H1 (cell line): ENCODE measurements around the gene CDKN2B-AS1. TPM values are rescaled to one million over a fixed set of nuclear protein-coding genes. Genes with fewer than 3 reads are reported as not detected.

Experiments used
- CTCF ChIA-PET: fragments of 300-600 bp; sonication (Branson Sonifier 250); formaldehyde crosslinking; loops from one replicate; lab custom pipeline; 2021; ENCODE audit not compliant: partially characterized antibody; lab: Charles Lee
- POLR2A ChIA-PET: fragments of 300-600 bp; sonication (Branson Sonifier 250); formaldehyde crosslinking; loops from one replicate; lab custom pipeline; 2021; ENCODE audit warnings: inconsistent platforms; ENCODE audit not compliant: partially characterized antibody; lab: Charles Lee
- DNase-seq, 2 experiments: peaks; one replicate each; pipeline versions ENCODE4 v3.0.0 to v3.0.0-alpha.2; 2010 to 2022; ENCODE audit warnings: low spot score in 2 of 2, low read depth in 1 of 2, mixed read lengths in 1 of 2
- FAIRE-seq: peaks from 2 replicates; lab custom pipeline; 2011; peaks lifted over from hg19 to GRCh38; lab: Jason Lieb, UNC
- H2AFZ ChIP-seq: 2 replicates; pipeline ENCODE4 v1.8.1; 2012; ENCODE audit warnings: low read length, inconsistent platforms
- H2AK5ac ChIP-seq: 2 replicates; pipeline ENCODE4 v1.6.1; 2013; ENCODE audit warnings: low read depth, low read length
- H2BK120ac ChIP-seq: replicated peaks from 2 replicates; pipeline ENCODE3; 2013; ENCODE audit warnings: low read depth, low read length, inconsistent platforms
- H2BK12ac ChIP-seq: 2 replicates; pipeline ENCODE4 v1.6.1; 2013; ENCODE audit warnings: low read depth, low read length
- H2BK15ac ChIP-seq: 2 replicates; pipeline ENCODE4 v1.6.1; 2013; ENCODE audit warnings: low read length
- H2BK20ac ChIP-seq: 2 replicates; pipeline ENCODE4 v1.6.1; 2013; ENCODE audit warnings: low read length
- H2BK5ac ChIP-seq: 2 replicates; pipeline ENCODE4 v1.6.1; 2013; ENCODE audit warnings: low read depth, low read length
- H3K14ac ChIP-seq: 2 replicates; pipeline ENCODE4 v1.6.1; 2013; ENCODE audit warnings: inconsistent platforms; ENCODE audit not compliant: insufficient read length
- H3K18ac ChIP-seq: 2 replicates; pipeline ENCODE4 v1.6.1; 2013; ENCODE audit warnings: low read length; ENCODE audit errors: extremely low read depth
- H3K23ac ChIP-seq: 2 replicates; pipeline ENCODE4 v1.6.1; 2013; ENCODE audit warnings: inconsistent platforms; ENCODE audit not compliant: insufficient read length
- H3K23me2 ChIP-seq: 2 replicates; pipeline ENCODE4 v1.6.1; 2013; ENCODE audit warnings: low read depth, low read length
- H3K27ac ChIP-seq: 2 replicates; pipeline ENCODE4 v1.6.1; 2011; ENCODE audit warnings: low read depth, low read length, inconsistent platforms
- H3K27me3 ChIP-seq, 4 experiments: replicated peaks in 1 of 4; 1 replicate in 1 of 4; 2 replicates in 3 of 4; pipeline versions ENCODE4 v1.6.1 to v1.8.1; 2011 to 2013; ENCODE audit warnings: low read length in 3 of 4, mild to moderate bottlenecking in 3 of 4, inconsistent platforms in 2 of 4, mixed read lengths in 2 of 4, moderate library complexity in 1 of 4; ENCODE audit not compliant: control insufficient read depth in 3 of 4, insufficient read depth in 3 of 4; ENCODE audit errors: extremely low read depth in 1 of 4
- H3K36me3 ChIP-seq, 4 experiments: 2 replicates each; pipeline versions ENCODE4 v1.6.1 to v1.8.1; 2011 to 2013; ENCODE audit warnings: mild to moderate bottlenecking in 4 of 4, low read length in 3 of 4, moderate library complexity in 2 of 4, control low read depth in 1 of 4, inconsistent platforms in 1 of 4; ENCODE audit not compliant: insufficient read depth in 4 of 4, control insufficient read depth in 2 of 4
- H3K4ac ChIP-seq: replicated peaks from 2 replicates; pipeline ENCODE3; 2013; ENCODE audit warnings: low read length, low read depth, mixed read lengths, inconsistent platforms; ENCODE audit not compliant: insufficient read length
- H3K4me1 ChIP-seq, 4 experiments: replicated peaks in 1 of 4; 1 replicate in 1 of 4; 2 replicates in 3 of 4; pipeline versions ENCODE4 v1.6.1 to v1.8.1; 2011 to 2013; ENCODE audit warnings: low read length in 3 of 4, inconsistent platforms in 2 of 4, mixed read lengths in 1 of 4; ENCODE audit not compliant: insufficient read depth in 4 of 4, control insufficient read depth in 3 of 4
- H3K4me2 ChIP-seq, 2 experiments: 2 replicates each; pipeline versions ENCODE4 v1.6.1 to v1.8.1; 2011 to 2013; ENCODE audit warnings: low read depth in 2 of 2, low read length in 2 of 2, control low read depth in 1 of 2, inconsistent platforms in 1 of 2, mild to moderate bottlenecking in 1 of 2; ENCODE audit not compliant: insufficient read depth in 1 of 2
- H3K4me3 ChIP-seq, 4 experiments: fragments of 200-600, 300-600 bp in 1 of 4; sonication (generic), shearing (Covaris generic), sonication (Bioruptor Twin) in 1 of 4; 2 replicates each; pipeline versions ENCODE4 v1.5.1 to v1.8.1; 2011 to 2016; ENCODE audit warnings: low read length in 4 of 4, low read depth in 3 of 4, control low read depth in 2 of 4, inconsistent platforms in 2 of 4, mild to moderate bottlenecking in 2 of 4, mixed read lengths in 1 of 4, moderate library complexity in 1 of 4; ENCODE audit not compliant: insufficient read depth in 2 of 4; ENCODE audit errors: extremely low read depth in 1 of 4
- H3K56ac ChIP-seq: replicated peaks from 2 replicates; pipeline ENCODE3; 2013; ENCODE audit warnings: low read depth, mild to moderate bottlenecking, mixed read lengths, low read length, inconsistent platforms; ENCODE audit not compliant: insufficient read length
- H3K79me1 ChIP-seq: 2 replicates; pipeline ENCODE4 v1.6.1; 2013; ENCODE audit warnings: low read depth, low read length, control low read depth
- H3K79me2 ChIP-seq, 2 experiments: 2 replicates each; pipeline versions ENCODE4 v1.6.1 to v1.8.1; 2012 to 2013; ENCODE audit warnings: low read length in 2 of 2, mild to moderate bottlenecking in 2 of 2, inconsistent platforms in 1 of 2; ENCODE audit not compliant: insufficient read depth in 2 of 2, control insufficient read depth in 1 of 2
- H3K9ac ChIP-seq, 4 experiments: replicated peaks in 1 of 4; 1 replicate in 1 of 4; 2 replicates in 3 of 4; pipeline versions ENCODE4 v1.6.1 to v1.8.1; 2011 to 2013; ENCODE audit warnings: low read depth in 3 of 4, low read length in 3 of 4, control low read depth in 2 of 4, mild to moderate bottlenecking in 2 of 4, moderate library complexity in 2 of 4, inconsistent platforms in 1 of 4; ENCODE audit errors: extremely low read depth in 1 of 4
- H3K9me3 ChIP-seq, 2 experiments: 2 replicates each; pipeline versions ENCODE4 v1.6.1 to v1.8.1; 2012 to 2013; ENCODE audit warnings: mild to moderate bottlenecking in 2 of 2, moderate library complexity in 2 of 2, control low read depth in 1 of 2, inconsistent platforms in 1 of 2, low read depth in 1 of 2, low read length in 1 of 2, mixed read lengths in 1 of 2; ENCODE audit not compliant: insufficient read depth in 2 of 2
- H4K20me1 ChIP-seq, 2 experiments: replicated peaks in 1 of 2; 2 replicates each; pipeline versions ENCODE3 to v1.8.1; 2011 to 2013; ENCODE audit warnings: inconsistent platforms in 2 of 2, low read length in 2 of 2, mild to moderate bottlenecking in 1 of 2; ENCODE audit not compliant: insufficient read depth in 2 of 2, control insufficient read depth in 1 of 2
- H4K5ac ChIP-seq: 2 replicates; pipeline ENCODE4 v1.6.1; 2013; ENCODE audit warnings: low read length, low read depth, mixed read lengths, inconsistent platforms; ENCODE audit not compliant: insufficient read length
- H4K8ac ChIP-seq: 2 replicates; pipeline ENCODE4 v1.8.0; 2013; ENCODE audit warnings: mild to moderate bottlenecking, moderate library complexity, low read length, inconsistent platforms; ENCODE audit not compliant: insufficient read depth; ENCODE audit errors: extremely low read depth
- H4K91ac ChIP-seq: replicated peaks from 2 replicates; pipeline ENCODE3; 2013; ENCODE audit warnings: low read length, mixed read lengths, inconsistent platforms; ENCODE audit not compliant: insufficient read length
- SUZ12 ChIP-seq: fragments of 200-600 bp; sonication (generic); IDR thresholded peaks from 2 replicates; pipeline ENCODE4 v1.6.1; 2012; ENCODE audit warnings: mild to moderate bottlenecking, inconsistent platforms, low read length, moderate library complexity, mixed read lengths
- WGBS, 2 experiments: shearing (Covaris generic) in 1 of 2; methylation state at CpG; one replicate each; pipeline versions ENCODE4 v1.1.6 to v1.1.7; 2013 to 2015; ENCODE audit warnings: low lambda C conversion rate in 2 of 2, mixed read lengths in 2 of 2, inconsistent platforms in 1 of 2, low coverage in 1 of 2, missing lambda C conversion rate in 1 of 2; ENCODE audit not compliant: insufficient replicate concordance in 2 of 2, insufficient coverage in 1 of 2, insufficient read length in 1 of 2; ENCODE audit errors: extremely low coverage in 1 of 2, missing lambda C conversion rate in 1 of 2; 5-methylcytosine and 5-hydroxymethylcytosine counted together
- polyA plus RNA-seq, 7 experiments: library from polyadenylated mRNA; depleted of rRNA in 3 of 7; stranded (reverse) in 5 of 7; unstranded in 2 of 7; fragments of >200 nt in 5 of 7; fragments of 200-250 nt in 2 of 7; gene quantifications; 1 replicate in 5 of 7; 2 replicates in 1 of 7; 4 replicates in 1 of 7; pipeline versions ENCODE4 v1.2.1 to v1.2.3, GENCODE V29; 2011 to 2013; ENCODE audit warnings: missing spikeins in 2 of 7, mixed read lengths in 2 of 7
- total RNA-seq: library from RNA; stranded (reverse); fragmentation: NEBNext Ultra II Directional; extraction: Animal tissue kit (Norgen Biotek cat#: 25700); gene quantifications from 2 replicates; pipeline ENCODE4 v1.2.1, GENCODE V29; 2021

Gene CDKN2B-AS1
- total and polyA plus RNA-seq, 2 of the 8 experiments (the other 6 are each of a cell fraction or from before 2014, with no cell fraction given) = not detected

DNA sequence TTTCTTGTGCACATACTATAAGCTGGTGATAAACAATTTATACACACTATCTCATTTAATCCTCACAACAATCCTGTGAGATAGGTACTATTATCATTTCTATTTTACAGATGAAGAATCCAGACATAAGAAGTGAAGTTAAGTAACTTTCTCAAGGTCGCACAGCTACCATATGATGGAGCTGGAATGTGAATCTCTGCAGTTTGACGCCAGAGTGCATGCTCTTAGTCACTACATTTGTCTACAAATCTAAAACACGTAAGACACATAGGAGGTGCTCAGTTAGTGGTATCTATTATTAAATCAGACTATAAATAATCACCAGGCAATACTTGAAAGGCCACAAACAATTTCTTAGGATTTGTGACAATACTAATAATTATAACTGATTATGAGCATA, 59.5 kb downstream of the CDKN2B-AS1 start:
- POLR2A ChIA-PET = no interaction called here
- H3K79me2 ChIP-seq = no peaks in the 10 kb centered on the region
- TF ChIP-seq SUZ12 = no peak

More for the DNA sequence above, 59.5 kb downstream of the CDKN2B-AS1 start:
- DNase-seq (no peak), FAIRE-seq (no peak)
- no peak overlapping the region for H3K56ac ChIP-seq
- H2BK5ac ChIP-seq = no peak overlapping the region
- H4K91ac ChIP-seq = no peak overlapping the region
- H2BK12ac ChIP-seq = no peak overlapping the region
- H3K79me1 ChIP-seq = no peaks in the 10 kb centered on the region
- no peak overlapping the region for H2BK120ac ChIP-seq
- H2AK5ac ChIP-seq = no peak overlapping the region
- H3K27me3 ChIP-seq = no peaks in the 10 kb centered on the region
- no peak overlapping the region for H3K14ac ChIP-seq
- H3K9me3 ChIP-seq = no peaks in the 10 kb centered on the region
- H3K27ac ChIP-seq = no peak overlapping the region
- H3K4me2 ChIP-seq = no peak overlapping the region
- 92% methylated on average over 3 of the region's 3 CpGs; no CpG with 5 or more reads in 1 of the 2 experiments for WGBS, 2 experiments
- no peak overlapping the region for H2BK20ac ChIP-seq
- H3K23ac ChIP-seq = no peak overlapping the region
- no peaks in the 10 kb centered on the region for H3K23me2 ChIP-seq
- H3K36me3 ChIP-seq = no peaks in the 10 kb centered on the region
- H4K5ac ChIP-seq = no peak overlapping the region
- no peak overlapping the region for H3K18ac ChIP-seq
- no peak overlapping the region for H3K4ac ChIP-seq
- H2AFZ ChIP-seq = no peak overlapping the region
- H2BK15ac ChIP-seq = no peak overlapping the region
- no peaks in the 10 kb centered on the region for H4K20me1 ChIP-seq
- no peak overlapping the region for H3K4me3 ChIP-seq
- H3K4me1 ChIP-seq = no peaks in the 10 kb centered on the region
- CTCF ChIA-PET = interaction anchor here (0.7 to 3.3 kb wide), 6 partner anchors 13 to 173 kb away, joined by 3 to 18 read pairs (median 4); partner anchors contain the start of gene CDKN2B
- H4K8ac ChIP-seq = no peak overlapping the region
- H3K9ac ChIP-seq = no peak overlapping the region
